ENCODE measurements around the gene OTULIN. TPM values are rescaled to one million over a fixed set of nuclear protein-coding genes. Genes with fewer than 3 reads are reported as not detected.

Gene OTULIN
- 94.0 and 96.5 TPM in 2 replicates for total RNA-seq

DNA sequence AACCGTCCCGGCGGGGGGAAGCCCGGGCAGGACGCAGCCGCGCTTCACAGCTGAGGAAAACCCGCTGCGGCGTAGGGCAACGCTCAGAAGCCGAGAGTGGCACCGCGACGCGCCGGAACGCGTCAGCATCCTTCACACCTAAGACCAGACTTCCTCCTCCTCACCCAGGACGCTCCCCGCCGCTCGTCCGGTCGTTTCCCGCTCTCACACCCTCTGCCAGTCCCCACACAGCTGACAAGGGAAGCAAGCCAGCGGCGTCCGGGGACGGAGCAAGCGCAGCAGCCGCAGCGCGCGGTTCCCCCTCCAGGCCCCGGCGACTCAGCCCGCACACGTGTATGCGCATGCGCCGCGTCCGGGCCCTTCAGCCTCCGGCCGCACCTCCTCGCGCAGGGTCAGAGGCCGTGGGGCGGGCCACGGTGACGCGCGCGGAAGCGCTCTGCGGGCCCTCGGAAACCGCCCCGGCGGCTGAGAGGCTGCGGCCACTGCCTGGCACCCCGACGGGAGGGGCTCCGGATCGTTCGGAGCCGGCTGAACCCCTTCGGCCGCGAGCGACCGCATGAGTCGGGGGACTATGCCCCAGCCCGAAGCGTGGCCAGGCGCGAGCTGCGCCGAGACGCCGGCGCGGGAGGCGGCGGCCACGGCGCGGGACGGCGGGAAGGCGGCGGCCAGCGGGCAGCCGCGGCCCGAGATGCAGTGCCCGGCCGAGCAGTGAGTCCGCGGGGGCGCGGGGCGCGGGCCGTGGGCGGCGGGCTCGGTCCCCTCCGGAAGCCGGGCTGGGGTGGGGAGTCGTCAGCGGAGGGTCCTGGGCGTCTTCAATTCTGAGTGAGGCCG, at the start of gene OTULIN:
Gene OTULIN, plus strand, starts transcription at position 449 of the 831 bp plus-strand sequence. Its CDS starts 108 bp downstream, at position 557.
- Mint-ChIP-seq H3K9me3 (no peaks in the 10 kb centered on the region), H3K36me3 (ENCODE audit: low read depth) (peaks cover 45% of the 10 kb centered on the region), H3K4me3 (peak within 1 kb of the TSS; percentile 97), H3K27ac (peak within 1 kb of the TSS; percentile 99), H3K4me1 (peaks cover 87% of the 10 kb centered on the region), H3K27me3 (no peaks in the 10 kb centered on the region)
- intact Hi-C loops (cut with micrococcal nuclease), result loop anchor here (1.0 to 10.0 kb wide), 9 partner anchors 83 to 1803 kb away; partner anchors contain the start of genes ANKH, OTULINL and ZNF622
- ChIA-PET CTCF (interaction anchor here (1.7 kb wide), 1 partner anchor 16 kb away, joined by 4 read pairs; no protein-coding TSS in a partner anchor), POLR2A (interaction anchor here (1.1 to 1.6 kb wide), 7 partner anchors 9 to 510 kb away, joined by 3 to 8 read pairs (median 4); no protein-coding TSS in a partner anchor)
- ATAC-seq (ENCODE audit: low read depth) (peak; percentile 78), DNase-seq (peak; percentile 90)
- TF ChIP-seq, protein P1, sequence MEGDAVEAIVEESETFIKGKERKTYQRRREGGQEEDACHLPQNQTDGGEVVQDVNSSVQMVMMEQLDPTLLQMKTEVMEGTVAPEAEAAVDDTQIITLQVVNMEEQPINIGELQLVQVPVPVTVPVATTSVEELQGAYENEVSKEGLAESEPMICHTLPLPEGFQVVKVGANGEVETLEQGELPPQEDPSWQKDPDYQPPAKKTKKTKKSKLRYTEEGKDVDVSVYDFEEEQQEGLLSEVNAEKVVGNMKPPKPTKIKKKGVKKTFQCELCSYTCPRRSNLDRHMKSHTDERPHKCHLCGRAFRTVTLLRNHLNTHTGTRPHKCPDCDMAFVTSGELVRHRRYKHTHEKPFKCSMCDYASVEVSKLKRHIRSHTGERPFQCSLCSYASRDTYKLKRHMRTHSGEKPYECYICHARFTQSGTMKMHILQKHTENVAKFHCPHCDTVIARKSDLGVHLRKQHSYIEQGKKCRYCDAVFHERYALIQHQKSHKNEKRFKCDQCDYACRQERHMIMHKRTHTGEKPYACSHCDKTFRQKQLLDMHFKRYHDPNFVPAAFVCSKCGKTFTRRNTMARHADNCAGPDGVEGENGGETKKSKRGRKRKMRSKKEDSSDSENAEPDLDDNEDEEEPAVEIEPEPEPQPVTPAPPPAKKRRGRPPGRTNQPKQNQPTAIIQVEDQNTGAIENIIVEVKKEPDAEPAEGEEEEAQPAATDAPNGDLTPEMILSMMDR (IDR thresholded peaks at IDR 0.05), result no peak

DNA sequence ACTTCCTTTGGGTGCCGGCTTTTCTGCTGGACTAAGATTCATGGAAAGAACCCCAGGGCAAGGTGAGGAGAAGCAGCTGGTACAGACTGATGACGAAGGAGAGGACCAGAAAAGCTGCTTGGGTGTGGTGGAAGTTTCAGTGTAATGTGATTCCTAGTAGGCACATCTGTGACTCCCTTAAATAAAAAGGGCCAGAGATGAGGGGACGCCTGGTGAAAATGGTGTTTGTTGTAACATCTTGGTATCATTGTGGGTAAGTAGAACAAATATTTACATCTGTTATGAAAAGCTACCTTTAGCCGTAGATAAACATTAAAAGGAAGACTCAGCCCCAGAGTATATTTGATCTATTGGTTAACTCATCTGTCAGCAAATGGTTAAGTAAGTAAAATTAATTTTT, 49.2 kb upstream of the OTULIN start:
- ChIA-PET POLR2A (no interaction called here), CTCF (no interaction called here)
- DNase-seq (no peak), ATAC-seq (ENCODE audit: low read depth) (no peak)
- Mint-ChIP-seq H3K4me1 (no peaks in the 10 kb centered on the region), H3K4me3 (no peak overlapping the region), H3K27ac (no peak overlapping the region), H3K36me3 (ENCODE audit: low read depth) (no peaks in the 10 kb centered on the region), H3K27me3 (peaks cover 4% of the 10 kb centered on the region), H3K9me3 (no peaks in the 10 kb centered on the region)
- intact Hi-C loops (cut with micrococcal nuclease), result no loop called here
- TF ChIP-seq, protein P1 (IDR thresholded peaks at IDR 0.05), result no peak

DNA sequence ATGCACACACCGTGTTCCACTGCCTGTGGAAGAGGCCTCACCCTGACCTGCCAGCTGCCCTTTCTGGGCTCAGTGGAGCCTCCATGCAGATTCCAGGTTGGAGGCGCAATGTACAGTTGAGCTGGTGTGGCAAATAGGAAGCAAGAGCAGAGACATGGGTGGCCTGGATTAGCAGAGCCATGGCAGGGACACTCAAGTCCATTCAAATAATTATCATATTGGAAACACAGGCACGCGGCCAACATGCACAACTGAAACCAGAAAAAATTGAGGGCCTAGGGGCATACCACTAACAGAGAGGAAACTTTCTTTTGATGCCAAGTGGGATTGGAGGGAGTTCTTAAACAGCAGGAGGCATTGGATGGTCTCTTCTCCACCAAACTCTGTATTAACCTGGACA, 47.1 kb upstream of the OTULIN start:
- ATAC-seq (ENCODE audit: low read depth) (no peak), DNase-seq (no peak)
- intact Hi-C loops (cut with micrococcal nuclease), result no loop called here
- Mint-ChIP-seq H3K36me3 (ENCODE audit: low read depth) (no peaks in the 10 kb centered on the region), H3K27me3 (peaks cover 4% of the 10 kb centered on the region), H3K27ac (no peak overlapping the region), H3K4me1 (no peaks in the 10 kb centered on the region), H3K9me3 (peaks cover 12% of the 10 kb centered on the region), H3K4me3 (no peak overlapping the region)
- TF ChIP-seq, protein P1 (IDR thresholded peaks at IDR 0.05), result no peak
- POLR2A ChIA-PET, result interaction anchor here (0.7 kb wide), 1 partner anchor 15 kb away, joined by 3 read pairs; no protein-coding TSS in a partner anchor
- CTCF ChIA-PET, result no interaction called here

DNA sequence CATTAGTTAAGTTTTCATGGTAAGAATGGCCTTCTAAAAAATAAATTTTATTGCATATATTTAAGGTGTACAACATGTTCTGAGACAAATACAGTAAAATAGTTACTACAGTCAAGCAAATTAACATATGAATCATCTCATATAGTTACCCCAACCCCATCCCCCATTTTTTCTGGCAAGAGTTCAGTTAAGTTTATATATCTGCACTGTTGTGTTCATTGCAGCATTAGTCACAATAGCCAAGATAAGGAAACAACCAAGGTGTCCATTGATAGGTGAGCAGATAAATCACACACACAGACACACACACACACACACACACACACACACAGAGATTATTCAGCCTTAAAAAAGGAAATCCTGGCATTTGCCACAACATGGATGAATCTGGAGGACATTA, 37.2 kb upstream of the OTULIN start:
- Mint-ChIP-seq H3K27me3 (no peaks in the 10 kb centered on the region), H3K9me3 (peaks cover 5% of the 10 kb centered on the region), H3K4me1 (no peaks in the 10 kb centered on the region), H3K27ac (no peak overlapping the region), H3K4me3 (no peak overlapping the region), H3K36me3 (ENCODE audit: low read depth) (no peaks in the 10 kb centered on the region)
- intact Hi-C loops (cut with micrococcal nuclease), result no loop called here
- ChIA-PET POLR2A (no interaction called here), CTCF (no interaction called here)
- TF ChIP-seq, protein P1 (IDR thresholded peaks at IDR 0.05), result no peak
- ATAC-seq (ENCODE audit: low read depth), result no peak
- DNase-seq, result no peak

DNA sequence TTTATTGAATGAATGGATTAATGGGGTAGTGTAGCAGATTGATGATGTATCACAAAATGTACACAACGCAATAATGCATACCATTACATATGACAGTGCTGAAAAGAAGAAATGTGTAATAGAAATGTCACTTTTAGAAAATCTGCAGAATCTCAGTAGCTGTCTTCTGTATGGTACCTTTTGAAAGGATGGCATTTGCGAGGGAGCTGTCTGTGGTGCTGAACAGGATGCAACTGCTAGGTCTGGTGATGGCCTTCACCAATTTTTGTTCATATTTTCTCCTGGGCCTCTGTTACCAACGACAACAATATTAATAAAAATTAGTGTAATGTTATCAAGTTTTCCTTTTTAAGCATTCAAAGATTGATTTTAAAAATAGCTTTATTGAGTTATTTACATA, 36.2 kb upstream of the OTULIN start:
- CTCF ChIA-PET, result interaction anchor here (1.0 kb wide), 1 partner anchor 20 kb away, joined by 4 read pairs; no protein-coding TSS in a partner anchor
- Mint-ChIP-seq H3K27ac (no peak overlapping the region), H3K27me3 (no peaks in the 10 kb centered on the region), H3K36me3 (ENCODE audit: low read depth) (no peaks in the 10 kb centered on the region), H3K4me1 (no peaks in the 10 kb centered on the region), H3K4me3 (no peak overlapping the region), H3K9me3 (peaks cover 3% of the 10 kb centered on the region)
- no peak for DNase-seq
- POLR2A ChIA-PET, result no interaction called here
- no peak for ATAC-seq (ENCODE audit: low read depth)
- TF ChIP-seq, protein P1 (IDR thresholded peaks at IDR 0.05), result no peak
- intact Hi-C loops (cut with micrococcal nuclease), result no loop called here
